Esophagus squamous epithelium (tissue), 5 donors: Measurements from ENCODE around the gene LINC01488. TPM values are rescaled to one million over a fixed set of nuclear protein-coding genes. Genes with fewer than 3 reads are reported as not detected.

ENCODE experiments used
- DNase-seq: peaks from one replicate; lab custom pipeline; 2025; lab: John Stamatoyannopoulos, UW
- H3K27ac ChIP-seq, 4 donors: fragments of 200-600 bp; sonication (generic); one replicate each; pipeline ENCODE4 v1.5.1; 2016 to 2019; ENCODE audit warnings: mild to moderate bottlenecking in 1 of 4
- H3K27me3 ChIP-seq, 4 donors: fragments of 200-600 bp; sonication (generic); 1 replicate in 3 of 4; 2 replicates in 1 of 4; pipeline versions ENCODE4 v1.5.1 to v1.6.0; 2017 to 2021; ENCODE audit warnings: antibody characterized with exemption in 1 of 4
- H3K36me3 ChIP-seq, 3 donors: fragments of 200-600 bp; sonication (generic); one replicate each; pipeline ENCODE4 v1.5.1; 2016 to 2019
- H3K4me1 ChIP-seq, 3 donors: fragments of 200-600 bp; sonication (generic); one replicate each; pipeline ENCODE4 v1.5.1; 2017 to 2019
- H3K4me3 ChIP-seq, 4 donors: fragments of 200-600 bp; sonication (generic); 1 replicate in 3 of 4; 2 replicates in 1 of 4; pipeline ENCODE4 v1.5.1; 2016 to 2019; ENCODE audit warnings: mild to moderate bottlenecking in 2 of 4, moderate library complexity in 1 of 4
- H3K9me3 ChIP-seq, 3 donors: fragments of 200-600 bp; sonication (generic); one replicate each; pipeline ENCODE4 v1.5.1; 2016 to 2019
- CTCF ChIP-seq, 6 experiments: fragments of 450-650 bp in 4 of 6; fragments of 200-600 bp in 2 of 6; sonication (generic) in 2 of 6; IDR thresholded peaks; one replicate each; pipeline ENCODE4 v1.5.1; 2016 to 2019; ENCODE audit warnings: antibody characterized with exemption in 6 of 6, mild to moderate bottlenecking in 4 of 6, moderate library complexity in 4 of 6
- POLR2A ChIP-seq, 4 donors: fragments of 450-650 bp; IDR thresholded peaks; one replicate each; pipeline ENCODE4 v1.6.1; 2017; ENCODE audit warnings: antibody characterized with exemption in 4 of 4, mild to moderate bottlenecking in 4 of 4, moderate library complexity in 3 of 4
- WGBS, 2 donors: methylation state at CpG; one replicate each; pipeline ENCODE4 v1.1.5; 2018; 5-methylcytosine and 5-hydroxymethylcytosine counted together
- intact Hi-C: fragments of 100-400 bp; cut with DNase I; formaldehyde crosslinking; loops from one replicate; pipeline ENCODE4 v1.15.0; 2022
- total RNA-seq, 4 donors: library from RNA; depleted of rRNA; stranded (reverse); fragments of >200 nt; gene quantifications; one replicate each; pipeline ENCODE4 v1.1.0, GENCODE V29; 2016
- donor health status: DM: yes; HTN: yes; CAD: no.

The LINC01488 gene
- total RNA-seq, 4 donors from 2014 or later: not detected

GRCh38 chr11:69496631-69497220 is 15.3 kb downstream of the LINC01488 start:
- Histone ChIP-seq H3K36me3 (no peaks in the 10 kb centered on the region), H3K27me3 (peaks cover 0 to 11% (median 0%) of the 10 kb centered on the region in 4 donors), H3K27ac (peak overlapping the region in 3 of 4 donors; percentile 63 to 72 (median 72)), H3K9me3 (no peaks in the 10 kb centered on the region), H3K4me1 (peaks cover 6 to 27% (median 14%) of the 10 kb centered on the region in 3 donors), H3K4me3 (no peak overlapping the region)
- TF ChIP-seq CTCF (IDR thresholded peaks at IDR 0.05) (no peak), POLR2A (IDR thresholded peaks at IDR 0.05) (no peak)
- intact Hi-C loops: no loop called here
- 46 to 74% methylated on average over 5 to 6 of the region's 12 CpGs for whole genome bisulfite sequencing, 2 donors
- no peak for DNase-seq

GRCh38 chr11:69497221-69497787 is 15.8 kb downstream of the LINC01488 start:
- H3K27ac ChIP-seq: peak overlapping the region in 3 of 4 donors; percentile 63 to 72 (median 72)
- H3K27me3 ChIP-seq: peaks cover 0 to 11% (median 0%) of the 10 kb centered on the region in 4 donors
- no peaks in the 10 kb centered on the region for H3K9me3 ChIP-seq
- intact Hi-C loops: no loop called here
- H3K4me1 ChIP-seq: peaks cover 6 to 27% (median 14%) of the 10 kb centered on the region in 3 donors
- 0% methylated on average over 1 of the region's 19 CpGs; no CpG with 5 or more reads in 1 of the 2 donors for WGBS, 2 donors
- H3K36me3 ChIP-seq: no peaks in the 10 kb centered on the region
- no peak overlapping the region for H3K4me3 ChIP-seq
- TF ChIP-seq CTCF (IDR thresholded peaks at IDR 0.05): no peak
- no peak for TF ChIP-seq POLR2A (IDR thresholded peaks at IDR 0.05)
- no peak for DNase-seq

- H3K4me1 ChIP-seq: peaks cover 6 to 27% (median 14%) of the 10 kb centered on the region in 3 donors
- peaks cover 0 to 11% (median 0%) of the 10 kb centered on the region in 4 donors for H3K27me3 ChIP-seq
- H3K27ac ChIP-seq: no peak overlapping the region
- WGBS, 2 donors: 89 to 92% methylated on average over 6 to 7 of the region's 7 CpGs
- no peaks in the 10 kb centered on the region for H3K36me3 ChIP-seq
- intact Hi-C loops: no loop called here
- H3K9me3 ChIP-seq: no peaks in the 10 kb centered on the region
- TF ChIP-seq POLR2A (IDR thresholded peaks at IDR 0.05) (no peak), CTCF (IDR thresholded peaks at IDR 0.05) (no peak)
- H3K4me3 ChIP-seq: no peak overlapping the region
- no peak for DNase-seq
These were observed 17.2 kb downstream of the LINC01488 start for GRCh38 chr11:69498614-69499175.

- H3K4me3 ChIP-seq: no peak overlapping the region
- intact Hi-C loops: no loop called here
- WGBS, 2 donors: 59 to 63% methylated on average over 6 to 10 of the region's 13 CpGs
- H3K36me3 ChIP-seq: no peaks in the 10 kb centered on the region
- TF ChIP-seq CTCF (IDR thresholded peaks at IDR 0.05): no peak
- no peak for TF ChIP-seq POLR2A (IDR thresholded peaks at IDR 0.05)
- peaks cover 6 to 27% (median 14%) of the 10 kb centered on the region in 3 donors for H3K4me1 ChIP-seq
- no peak overlapping the region for H3K27ac ChIP-seq
- H3K27me3 ChIP-seq: peaks cover 0 to 11% (median 0%) of the 10 kb centered on the region in 4 donors
- no peaks in the 10 kb centered on the region for H3K9me3 ChIP-seq
- no peak for DNase-seq
These were observed 17.9 kb downstream of the LINC01488 start for GRCh38 chr11:69499186-69499917.
